Cortex of kidney (tissue), 1 donor: ENCODE data around the gene DENND1A.

Experiments
- DNase-seq: peaks from one replicate; lab custom pipeline; 2025; lab: John Stamatoyannopoulos, UW

The DENND1A gene

DNA sequence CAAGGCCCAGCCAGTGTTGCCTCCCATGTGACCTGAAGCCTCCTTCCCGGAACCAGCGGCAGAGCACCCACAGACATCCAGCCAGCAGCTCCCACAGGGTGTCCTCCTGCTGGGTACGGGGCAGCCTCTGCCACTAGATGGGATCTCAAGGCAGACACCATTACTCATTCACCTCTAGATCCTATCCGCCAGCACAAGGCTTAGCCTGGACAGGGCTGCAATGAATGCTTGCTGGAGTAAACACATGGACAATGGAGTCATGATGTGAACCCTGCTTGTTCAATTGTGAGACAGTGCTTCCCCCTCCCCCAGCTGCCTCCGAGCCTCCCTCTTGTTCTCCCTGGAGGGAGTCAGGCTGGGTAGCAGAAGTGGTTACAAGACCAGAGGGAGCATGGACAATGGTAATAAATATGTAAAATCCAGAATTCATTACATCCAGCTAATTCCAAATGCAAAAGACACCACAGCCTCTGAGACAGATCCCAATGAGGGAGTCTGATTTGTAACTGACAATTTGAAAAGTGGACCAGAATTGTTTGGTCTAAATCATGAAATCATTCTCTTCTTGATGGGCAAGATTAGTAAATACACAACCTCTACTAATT, 441.9 kb downstream of the DENND1A start:
- no peak for DNase-seq

DNA sequence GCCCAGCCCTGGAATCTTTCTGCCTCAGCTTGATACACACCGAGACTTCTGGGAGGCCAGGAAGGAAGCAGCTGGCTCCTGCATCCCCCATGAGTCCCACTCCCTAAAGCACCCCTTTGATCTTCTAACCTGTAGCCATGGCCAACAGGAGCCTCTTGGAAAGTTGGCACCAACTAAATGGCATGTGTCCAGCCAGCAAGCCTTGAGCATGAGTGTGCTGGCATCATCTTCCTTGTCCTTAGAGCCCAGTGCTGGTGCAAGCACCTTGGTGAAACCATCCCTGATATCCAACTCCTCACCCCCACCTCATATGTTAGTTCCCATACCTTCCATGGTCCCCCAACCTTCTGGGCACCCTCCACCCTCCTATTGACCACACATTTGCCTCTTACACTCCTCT, 443.5 kb downstream of the DENND1A start:
- DNase-seq: no peak

DNA sequence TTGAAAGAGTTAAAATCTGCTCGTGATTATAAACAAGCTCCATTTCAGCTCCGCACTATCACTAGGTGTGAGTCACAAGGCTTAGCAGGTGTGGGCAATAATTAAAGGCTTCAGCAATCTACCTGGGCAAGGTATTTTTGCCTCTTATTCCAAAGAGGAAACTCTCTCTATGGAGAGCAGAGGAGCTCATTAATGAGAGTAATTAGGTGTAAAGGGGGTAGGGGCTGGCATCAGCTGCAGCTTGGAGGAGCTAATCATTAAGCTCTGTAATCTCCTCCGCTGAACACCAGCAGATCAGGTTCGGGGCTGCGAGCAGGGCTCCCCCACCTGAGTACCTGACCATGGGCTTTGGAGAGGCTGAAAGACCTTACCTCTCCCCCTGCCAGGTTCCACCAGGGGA, 444.7 kb downstream of the DENND1A start:
- DNase-seq: no peak

DNA sequence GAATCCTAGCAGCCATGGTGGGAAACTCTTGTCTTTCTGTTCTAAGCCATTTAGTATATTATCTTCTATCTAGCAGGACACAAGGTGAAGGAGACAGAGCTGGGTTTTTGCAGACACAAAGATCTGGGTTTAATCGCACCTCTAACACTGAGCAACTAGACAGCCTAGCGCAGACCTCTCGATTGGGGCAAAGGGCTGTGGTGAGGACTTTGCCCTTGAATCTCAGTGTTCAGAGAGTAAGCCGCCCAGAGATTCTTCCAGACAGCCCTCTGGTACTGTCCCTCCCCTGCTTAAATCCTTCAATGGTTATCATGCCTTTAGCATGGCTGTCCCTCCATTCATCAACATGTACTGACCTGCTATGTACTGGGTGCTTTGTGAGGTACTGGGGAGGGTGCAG, 445.8 kb downstream of the DENND1A start:
- no peak for DNase-seq

DNA sequence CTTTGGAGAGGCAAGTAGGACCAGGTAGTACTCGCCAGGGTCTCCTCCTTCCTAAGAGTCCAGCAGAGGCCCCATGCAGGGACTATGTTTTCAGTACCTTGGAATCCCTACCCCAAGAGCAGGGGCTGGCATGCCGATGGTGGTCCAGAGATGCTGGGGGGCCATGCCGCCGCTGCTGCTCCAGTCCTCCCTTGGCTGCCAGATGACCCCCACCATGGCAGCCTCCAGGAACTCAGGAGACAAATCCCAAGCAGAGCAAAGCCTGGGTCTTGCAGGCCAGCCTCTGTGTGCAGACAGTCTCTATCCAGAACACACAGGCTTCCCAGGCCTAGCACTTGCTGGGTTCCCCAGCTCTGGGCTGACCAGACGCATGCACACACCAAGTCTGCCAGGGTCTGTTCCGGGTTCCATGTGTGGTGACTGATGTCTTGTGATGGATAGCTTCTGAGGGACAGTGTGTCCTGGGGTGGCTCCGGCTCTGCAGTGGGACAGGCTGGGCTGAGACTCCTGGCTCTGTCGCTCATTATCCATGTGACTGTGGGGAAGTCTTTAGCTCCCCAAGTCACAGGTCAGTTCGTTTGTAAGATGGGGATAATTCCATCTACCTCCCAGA, 446.6 kb downstream of the DENND1A start:
- DNase-seq: no peak

DNA sequence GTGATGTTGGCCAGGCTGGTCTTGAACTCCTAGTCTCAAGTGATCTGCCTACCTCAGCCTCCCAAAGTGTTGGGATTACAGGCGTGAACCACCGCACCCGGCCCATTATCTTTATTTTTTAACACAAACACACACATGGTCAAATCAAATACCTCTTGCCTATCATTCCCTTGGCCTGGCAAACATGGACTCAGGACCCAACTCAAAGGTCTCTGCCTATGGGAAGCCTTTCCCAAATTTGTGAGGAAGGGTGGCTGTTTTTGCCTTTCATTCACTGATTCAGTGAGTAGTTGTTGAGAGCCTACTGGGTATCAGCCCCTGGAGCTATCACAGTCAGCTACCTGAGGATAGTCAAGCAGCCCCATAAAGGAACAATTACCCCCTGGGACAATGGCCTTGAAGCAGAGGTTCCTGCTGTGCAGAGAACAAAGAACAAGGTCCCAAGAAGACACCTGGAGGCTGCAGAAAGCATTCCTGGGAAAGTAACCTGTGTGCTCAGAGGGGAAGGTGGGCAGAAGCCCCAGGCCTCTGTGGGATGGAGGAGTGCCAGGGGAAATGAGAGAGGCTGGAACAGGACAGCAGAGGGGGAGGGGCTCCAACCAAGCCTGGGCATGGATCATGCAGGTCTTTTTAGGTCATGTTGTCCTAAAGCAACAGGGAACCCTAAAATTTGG, 447.5 kb downstream of the DENND1A start:
- DNase-seq: no peak

DNA sequence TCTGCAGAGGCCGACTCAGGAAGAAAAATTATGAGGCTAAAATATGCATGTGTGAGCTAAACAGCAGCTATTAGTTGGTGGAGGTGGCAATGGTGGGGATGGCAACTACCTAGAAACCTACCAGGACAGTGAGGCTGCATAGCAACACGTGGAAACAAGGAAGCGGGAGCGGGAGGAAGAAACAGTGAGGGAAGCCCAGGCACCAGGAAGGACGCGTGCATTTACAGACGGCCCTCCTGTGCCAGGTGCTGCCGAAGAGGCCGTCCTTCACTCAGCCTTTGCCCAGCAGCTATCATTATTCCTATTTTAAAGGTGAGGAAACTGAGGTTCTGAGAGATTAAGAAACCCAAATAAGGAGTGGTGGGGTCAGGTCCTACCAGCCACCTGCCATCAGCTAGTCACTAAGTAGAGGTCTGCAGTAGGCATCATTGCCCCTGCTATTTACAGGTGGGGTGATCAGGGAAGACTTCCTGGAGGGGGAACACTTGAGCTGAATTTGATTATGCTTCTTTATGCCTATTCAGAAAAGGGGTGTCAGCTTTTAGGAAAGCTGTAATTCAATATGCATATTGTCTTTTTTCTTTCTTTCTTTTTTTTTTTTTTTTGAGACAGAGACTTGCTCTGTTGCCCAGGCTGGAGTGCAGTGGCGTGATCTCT, 448.6 kb downstream of the DENND1A start:
- no peak for DNase-seq

DNA sequence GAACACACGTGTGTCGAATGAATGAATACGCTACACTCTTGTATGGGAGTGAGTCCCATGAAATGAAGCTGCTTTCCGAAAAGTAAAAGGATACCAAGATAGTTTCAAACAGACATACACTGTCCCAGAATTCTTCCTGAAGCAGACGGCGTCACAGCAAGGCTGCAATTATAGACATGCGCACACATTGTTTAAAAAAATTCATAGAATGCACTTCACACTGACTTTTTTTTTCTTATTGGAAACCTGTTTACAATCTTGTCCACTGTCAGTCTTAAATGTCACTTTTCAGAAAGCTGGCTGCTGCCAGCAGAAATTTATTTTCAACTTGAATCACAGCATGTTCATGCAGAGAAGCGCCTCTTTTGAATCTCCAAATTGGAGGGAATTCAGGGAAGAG, 449.1 kb downstream of the DENND1A start:
- no peak for DNase-seq

DNA sequence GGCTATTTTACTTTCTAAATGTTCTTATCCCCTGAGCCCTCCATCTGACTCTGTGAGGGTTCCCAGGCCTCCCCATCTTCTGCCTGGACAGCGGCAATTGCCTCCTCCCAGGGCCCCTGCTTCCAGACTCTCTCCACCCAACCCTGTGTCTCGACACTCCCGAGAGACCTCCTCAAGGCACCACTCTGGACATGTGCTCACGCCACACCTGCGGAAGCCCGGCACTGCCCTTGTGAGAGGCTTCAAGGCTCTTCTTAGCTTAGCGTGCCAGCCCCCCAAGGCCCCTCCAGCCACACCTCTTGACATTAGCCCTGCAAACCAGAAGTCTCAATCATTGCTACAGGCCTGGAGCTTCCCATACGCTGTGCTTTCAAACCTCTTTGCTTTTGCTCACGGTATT, 449.8 kb downstream of the DENND1A start:
- DNase-seq: no peak

DNA sequence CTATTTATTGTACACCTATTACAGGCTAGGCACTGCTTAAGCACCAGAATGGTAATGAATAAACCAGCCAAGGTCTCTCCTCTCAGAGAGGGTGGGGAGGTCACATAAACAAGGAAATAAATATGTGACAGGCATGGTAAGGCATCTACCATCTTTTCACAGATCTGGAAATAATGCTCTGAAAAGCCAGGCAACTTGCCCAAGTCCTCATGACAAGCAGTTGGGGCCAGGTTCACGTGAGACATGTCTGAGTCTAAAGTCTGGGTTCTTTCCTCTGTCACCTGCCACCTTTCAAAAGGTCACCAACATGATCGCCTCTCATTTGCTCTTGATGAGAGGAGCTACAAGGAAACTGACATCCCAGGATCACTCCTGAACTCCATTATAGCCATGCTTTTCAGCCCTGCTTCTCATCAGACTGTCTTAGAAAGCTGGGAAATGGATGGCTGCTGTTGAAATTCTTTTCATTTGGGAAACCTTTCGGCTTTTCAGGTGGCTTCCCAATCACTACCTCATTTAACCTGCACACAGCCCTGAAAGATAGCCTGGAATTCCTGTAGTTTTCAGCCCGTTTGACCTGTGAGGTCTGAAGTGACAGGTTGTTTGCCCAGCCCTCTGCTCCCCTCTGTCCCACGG, 450.8 kb downstream of the DENND1A start:
- no peak for DNase-seq

DNA sequence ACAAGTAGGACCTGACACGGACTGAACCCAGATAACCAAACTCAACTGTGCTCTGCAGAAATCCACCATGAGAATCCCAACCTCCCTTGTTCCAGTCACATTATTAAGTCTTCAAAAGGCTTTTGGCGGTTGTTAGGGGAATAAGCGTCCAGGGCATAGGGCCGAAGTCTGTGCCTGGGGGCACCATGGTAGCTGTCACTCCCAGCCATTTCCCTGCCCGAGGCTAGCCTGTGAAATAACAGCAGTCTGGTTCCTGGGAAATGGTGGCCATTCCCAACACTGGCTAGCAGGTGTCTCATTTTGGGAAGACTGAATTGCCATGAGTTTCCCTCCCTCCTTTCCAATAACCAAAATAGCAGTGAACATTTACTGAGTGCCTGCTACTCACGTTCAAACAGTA, 451.8 kb downstream of the DENND1A start:
- no peak for DNase-seq

DNA sequence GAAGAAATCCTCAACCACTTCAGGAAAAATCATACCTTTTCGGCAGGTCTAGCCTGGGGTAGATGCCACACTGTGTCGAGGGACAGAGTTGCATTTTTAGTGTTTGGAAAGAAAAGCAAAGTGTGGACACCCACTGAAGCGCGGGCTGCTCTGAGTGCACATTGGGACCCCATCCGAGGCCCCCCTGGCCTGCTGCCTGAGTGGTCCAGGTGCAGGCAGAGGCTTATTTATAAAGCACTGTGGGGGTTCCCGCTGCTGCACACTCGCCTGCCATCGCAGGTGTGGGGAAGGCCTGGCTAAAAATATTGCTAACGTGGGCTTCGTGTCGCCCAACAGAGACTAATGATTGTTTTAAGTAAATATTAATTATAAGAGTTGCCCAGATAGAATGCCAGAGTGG, 454.5 kb downstream of the DENND1A start:
- DNase-seq: no peak

DNA sequence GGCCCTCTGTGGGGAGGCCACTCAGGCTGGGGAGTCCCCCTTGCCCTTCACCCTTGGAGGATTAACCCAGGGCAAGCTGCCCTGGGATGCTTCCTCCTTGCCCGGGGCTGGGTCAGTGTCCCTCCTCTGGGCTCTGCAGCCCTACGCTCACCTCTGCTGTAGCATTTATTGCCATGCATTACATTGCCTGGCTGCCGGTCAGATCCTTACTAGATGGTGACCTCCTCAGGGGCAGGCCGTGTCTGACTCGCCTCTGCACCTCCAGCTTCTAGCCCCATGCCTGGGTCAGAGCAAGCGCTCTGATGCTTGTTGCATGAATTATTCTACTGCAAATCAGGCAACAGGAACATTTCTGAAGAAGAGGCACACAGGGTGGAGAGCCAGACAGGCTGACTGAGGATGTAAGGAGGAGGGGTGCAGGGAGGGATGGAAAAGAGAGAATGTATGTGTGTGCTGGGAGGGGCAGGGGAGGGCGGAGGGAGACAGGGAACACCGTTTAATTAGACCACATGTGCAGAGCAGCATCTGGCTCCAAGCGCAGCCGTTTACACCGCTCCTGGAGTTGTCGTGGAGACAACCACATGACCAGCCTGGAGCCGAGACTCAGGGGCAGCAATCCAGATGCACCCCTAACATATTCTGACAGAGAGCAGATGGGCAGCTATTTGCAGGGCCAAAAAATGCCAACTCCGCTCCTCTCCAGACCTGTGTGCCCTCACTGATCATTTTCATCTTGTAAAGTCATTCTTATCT, 456.9 kb downstream of the DENND1A start:
- DNase-seq: no peak

DNA sequence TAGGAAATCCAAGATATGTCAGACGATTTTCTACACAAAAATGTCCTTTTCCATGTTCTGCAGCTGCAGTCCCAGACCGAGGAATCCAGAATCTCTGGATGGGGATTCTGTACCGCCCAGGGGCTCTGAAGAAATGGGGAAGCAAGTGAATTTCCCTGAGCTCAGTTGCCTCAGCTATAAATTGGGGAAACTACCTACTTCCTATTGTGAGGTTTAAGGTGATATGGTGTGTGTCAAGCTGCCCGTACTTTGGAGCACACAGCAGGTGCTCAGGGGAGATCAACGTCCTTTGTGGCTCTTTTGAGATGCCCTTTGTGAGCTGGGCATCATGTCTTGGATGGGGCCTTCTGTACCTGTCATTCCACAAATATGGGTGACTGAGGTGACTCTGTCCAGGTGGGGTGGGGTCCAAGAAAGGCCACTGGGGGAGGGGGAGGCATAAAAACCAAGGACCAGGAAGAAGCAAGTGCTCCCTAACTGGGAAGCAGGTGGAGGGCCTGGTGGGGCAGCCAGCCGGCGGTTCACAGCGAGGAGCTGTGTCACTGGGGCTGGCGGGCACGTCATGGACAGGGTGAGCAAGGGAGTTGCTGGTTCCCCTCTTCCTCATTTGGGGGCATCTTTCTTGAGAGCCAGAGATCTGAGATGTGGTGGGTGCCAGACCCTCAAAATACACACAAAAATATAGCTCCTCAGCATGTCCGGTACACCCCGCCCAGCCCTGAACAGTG, 457.9 kb downstream of the DENND1A start:
- no peak for DNase-seq

DNA sequence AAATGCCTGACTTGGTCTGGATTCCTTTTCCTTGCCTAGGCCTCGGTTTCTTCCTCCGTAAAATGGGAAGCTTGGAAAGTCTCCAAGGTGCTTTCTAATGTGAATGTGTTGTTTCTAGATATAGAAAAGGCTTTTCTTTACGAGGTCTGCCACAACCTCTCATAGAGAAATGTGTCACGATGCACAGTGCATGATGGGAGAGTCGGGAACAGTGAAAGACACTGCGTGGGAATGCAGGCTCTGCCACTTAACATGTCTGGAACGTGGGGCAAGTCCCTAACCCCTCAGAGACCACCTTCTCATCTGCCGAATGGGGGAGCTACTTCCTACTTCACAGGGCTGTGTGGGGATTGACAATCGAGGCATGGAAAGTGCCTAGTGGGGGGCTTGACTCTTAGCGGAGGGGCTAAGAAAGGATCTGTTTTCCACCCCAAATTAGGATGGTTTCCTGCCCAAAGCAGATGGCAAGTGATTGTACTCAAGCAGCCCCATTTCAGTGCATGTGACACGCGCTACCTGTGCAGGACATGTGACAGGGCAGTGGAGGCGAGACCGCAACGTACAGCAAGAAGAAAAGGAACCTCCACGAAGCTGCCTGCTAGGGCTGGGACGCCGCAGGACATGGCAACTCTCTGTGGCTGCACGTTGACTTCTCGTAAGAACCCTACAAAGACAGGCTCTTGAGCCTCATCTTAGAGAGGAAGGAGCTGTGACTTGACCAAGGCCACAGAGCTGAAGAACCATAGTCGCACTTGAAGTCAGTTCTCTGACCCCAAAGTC, 458.7 kb downstream of the DENND1A start:
- no peak for DNase-seq

DNA sequence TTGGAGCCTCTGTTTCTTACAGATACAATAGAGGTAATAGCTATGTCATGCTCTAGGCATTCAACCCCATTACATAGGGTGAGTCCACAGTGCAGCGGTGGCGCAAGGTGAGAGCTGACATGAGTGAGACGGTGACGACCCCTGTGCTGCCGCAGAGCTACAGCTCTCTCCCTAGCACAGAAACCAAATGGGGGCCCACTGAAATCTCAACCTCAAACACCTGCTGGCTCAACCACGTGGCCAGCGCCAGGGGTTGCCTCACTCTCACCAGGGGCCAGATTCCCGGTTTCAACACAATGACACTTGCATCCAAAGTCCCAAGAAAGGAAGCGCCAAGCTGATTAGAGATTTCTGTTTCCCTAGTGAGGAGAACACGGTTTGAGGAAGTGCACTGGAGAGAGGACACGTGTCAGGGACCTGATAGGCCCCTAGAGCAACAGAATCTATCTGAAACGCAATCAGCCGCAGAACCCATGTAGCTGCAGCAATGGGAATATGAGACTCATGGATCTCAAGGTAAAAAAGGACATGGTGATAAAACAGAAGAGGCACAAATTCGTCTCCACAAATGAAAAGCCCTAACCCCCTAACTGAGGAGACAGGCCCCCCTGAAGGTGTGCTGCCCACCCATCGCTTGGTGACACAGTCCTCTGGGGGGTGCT, 459.7 kb downstream of the DENND1A start:
- DNase-seq: no peak

DNA sequence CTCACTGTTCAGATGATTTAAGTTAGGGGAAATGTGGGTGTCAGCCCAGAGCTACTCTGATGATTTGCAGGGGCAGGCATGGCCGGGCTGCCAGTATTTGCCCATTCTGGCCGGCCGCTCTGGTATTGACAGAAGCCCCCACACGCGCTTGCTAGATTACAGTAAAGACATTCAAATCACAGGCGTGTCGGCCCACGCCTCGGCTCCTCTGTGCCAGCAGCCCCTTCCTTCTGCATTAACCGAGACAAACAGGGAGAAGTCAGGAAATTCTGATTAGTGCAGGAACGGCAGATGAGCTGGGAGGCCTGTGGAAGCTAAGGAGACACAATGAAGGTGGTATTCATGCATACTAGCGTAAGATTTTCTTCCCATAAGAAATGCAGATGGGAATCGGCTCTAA, 460.6 kb downstream of the DENND1A start:
- DNase-seq: no peak

DNA sequence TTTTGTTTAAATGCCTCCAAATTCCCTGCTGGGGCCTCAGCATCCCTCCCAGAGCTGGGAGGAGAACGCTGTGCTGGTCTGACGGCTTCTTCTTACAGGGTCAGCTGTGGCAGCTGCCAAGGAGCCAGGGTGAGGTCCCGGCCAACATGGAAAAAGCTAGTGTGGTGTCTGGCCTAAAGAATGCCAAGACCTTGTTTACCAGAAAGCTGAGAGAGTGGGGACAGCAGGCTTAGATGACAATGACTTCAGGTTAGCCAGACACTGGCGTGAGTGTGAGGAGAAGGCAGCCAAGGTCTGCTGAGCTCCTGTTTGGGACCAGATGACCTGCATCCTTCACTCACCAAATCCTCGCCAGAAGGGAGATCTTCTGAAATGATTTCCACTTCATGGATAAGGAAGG, 461.4 kb downstream of the DENND1A start:
- DNase-seq: no peak

DNA sequence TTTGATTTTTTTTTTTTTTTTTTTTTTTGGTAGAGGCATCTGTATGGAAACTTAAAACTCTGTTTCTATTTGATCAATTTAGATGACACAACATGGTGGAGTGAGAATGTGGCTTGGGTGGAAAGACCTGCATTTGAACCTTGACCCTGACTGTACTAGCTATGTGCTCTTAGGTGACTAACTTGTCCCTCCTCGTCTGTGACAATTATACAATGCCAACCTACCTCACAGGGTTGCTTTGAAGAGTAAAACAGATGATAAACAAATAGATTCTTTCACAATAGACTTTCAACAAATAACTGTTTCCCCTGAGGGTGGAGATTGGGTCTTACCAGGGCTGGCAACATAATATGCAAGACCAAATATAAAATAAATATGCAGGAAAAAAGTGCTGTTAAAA, 464.6 kb downstream of the DENND1A start:
- no peak for DNase-seq

DNA sequence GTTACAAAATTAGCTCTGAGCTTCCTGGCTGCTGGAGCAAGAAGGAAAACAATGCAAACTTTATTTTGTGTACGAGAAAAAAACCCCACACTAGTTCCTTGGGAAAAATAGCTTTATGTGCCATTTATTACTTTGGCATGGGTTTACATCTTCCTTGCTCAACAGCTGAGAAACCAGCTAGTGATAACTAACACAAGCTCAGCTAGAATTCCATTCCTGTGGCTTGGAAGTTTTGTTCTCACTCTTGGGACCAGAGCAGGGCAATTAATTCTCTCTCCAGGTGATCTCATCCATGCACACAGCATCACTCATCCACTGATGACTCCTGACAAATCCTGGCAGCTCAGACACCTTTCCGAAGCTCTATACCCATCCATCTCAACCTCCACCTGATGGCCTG, 469.8 kb downstream of the DENND1A start:
- DNase-seq: no peak
